GM12874 (cell line): ENCODE results near the gene PGAM2.

ENCODE experiments used
- CTCF ChIP-seq: IDR thresholded peaks from 2 replicates; pipeline ENCODE4 v1.5.1; 2011; ENCODE audit warnings: low read depth, mild to moderate bottlenecking, control low read depth, low read length, moderate library complexity; ENCODE audit not compliant: insufficient read depth

Gene PGAM2

GRCh38 chr7:44072364-44073231 lies 7.2 kb upstream of the PGAM2 start:
- TF ChIP-seq CTCF = peak; percentile 71

GRCh38 chr7:44071726-44072363 lies 6.5 kb upstream of the PGAM2 start:
- TF ChIP-seq CTCF = no peak

GRCh38 chr7:44068054-44068453 lies 2.7 kb upstream of the PGAM2 start:
- TF ChIP-seq CTCF = no peak

- no peak for TF ChIP-seq CTCF
Measured at GRCh38 chr7:44067064-44067951, 1.9 kb upstream of the PGAM2 start.

GRCh38 chr7:44066494-44067063 lies 1.2 kb upstream of the PGAM2 start:
- TF ChIP-seq CTCF = no peak

- TF ChIP-seq CTCF = no peak
Measured at GRCh38 chr7:44066111-44066460, 719 bp upstream of the PGAM2 start.
